Astrocyte (in vitro differentiated cells and primary cell): ENCODE data around the gene DLX2. TPM values are rescaled to one million over a fixed set of nuclear protein-coding genes. Genes with fewer than 3 reads are reported as not detected.
A peak's percentile ranks its signal among the peaks of the same experiment; 100 is the strongest.

Experiments
- DNase-seq: peaks from one replicate; pipeline ENCODE4 v3.0.0-alpha.2; 2010; ENCODE audit warnings: low read depth
- FAIRE-seq: peaks from 2 replicates; lab custom pipeline; 2011; peaks lifted over from hg19 to GRCh38; lab: Jason Lieb, UNC
- H2AFZ ChIP-seq: 2 replicates; pipeline ENCODE4 v1.6.0; 2012; ENCODE audit warnings: low read depth, low read length, inconsistent platforms
- H3K27ac ChIP-seq: 2 replicates; pipeline ENCODE4 v1.5.1; 2011; ENCODE audit warnings: low read depth, low read length, inconsistent platforms
- H3K27me3 ChIP-seq: 2 replicates; pipeline ENCODE4 v1.6.0; 2011; ENCODE audit warnings: low read length, inconsistent platforms; ENCODE audit not compliant: insufficient read depth
- H3K36me3 ChIP-seq: 2 replicates; pipeline ENCODE4 v1.5.1; 2011; ENCODE audit warnings: low read length, inconsistent platforms; ENCODE audit not compliant: insufficient read depth
- H3K4me1 ChIP-seq: 2 replicates; pipeline ENCODE4 v1.5.1; 2011; ENCODE audit warnings: low read length, inconsistent platforms; ENCODE audit not compliant: insufficient read depth
- H3K4me2 ChIP-seq: 2 replicates; pipeline ENCODE4 v1.6.0; 2012; ENCODE audit warnings: low read length, inconsistent platforms
- H3K4me3 ChIP-seq: 2 replicates; pipeline ENCODE4 v1.5.1; 2011; ENCODE audit warnings: low read depth, mild to moderate bottlenecking, low read length, inconsistent platforms; ENCODE audit not compliant: insufficient read depth
- H3K79me2 ChIP-seq: 2 replicates; pipeline ENCODE4 v1.6.0; 2012; ENCODE audit warnings: mild to moderate bottlenecking, low read length, inconsistent platforms; ENCODE audit not compliant: insufficient read depth
- H3K9ac ChIP-seq: 2 replicates; pipeline ENCODE4 v1.6.0; 2012; ENCODE audit warnings: mild to moderate bottlenecking, low read length, inconsistent platforms
- H3K9me3 ChIP-seq: 2 replicates; pipeline ENCODE4 v1.5.1; 2012; ENCODE audit warnings: low read depth, mild to moderate bottlenecking, low read length, inconsistent platforms; ENCODE audit not compliant: insufficient read depth
- H4K20me1 ChIP-seq: 2 replicates; pipeline ENCODE4 v1.6.0; 2012; ENCODE audit warnings: low read length, inconsistent platforms; ENCODE audit not compliant: insufficient read depth
- H3K27ac Mint-ChIP-seq: one replicate; pipeline ENCODE4 v1.8.0; 2021; ENCODE audit warnings: mild to moderate bottlenecking, mixed read lengths; ENCODE audit not compliant: unreplicated experiment
- H3K27me3 Mint-ChIP-seq: one replicate; pipeline ENCODE4 v1.8.0; 2021; ENCODE audit warnings: low read depth, mixed read lengths; ENCODE audit not compliant: unreplicated experiment
- H3K36me3 Mint-ChIP-seq: one replicate; pipeline ENCODE4 v1.8.0; 2021; ENCODE audit warnings: low read depth, mixed read lengths; ENCODE audit not compliant: unreplicated experiment
- H3K4me1 Mint-ChIP-seq: one replicate; pipeline ENCODE4 v1.8.0; 2021; ENCODE audit warnings: low read depth, mixed read lengths; ENCODE audit not compliant: unreplicated experiment
- H3K4me3 Mint-ChIP-seq: one replicate; pipeline ENCODE4 v1.8.0; 2021; ENCODE audit warnings: mild to moderate bottlenecking, moderate library complexity, mixed read lengths; ENCODE audit not compliant: unreplicated experiment
- H3K9me3 Mint-ChIP-seq: one replicate; pipeline ENCODE4 v1.8.0; 2021; ENCODE audit warnings: mild to moderate bottlenecking, mixed read lengths; ENCODE audit not compliant: unreplicated experiment
- CTCF ChIP-seq: IDR thresholded peaks from 2 replicates; pipeline ENCODE4 v1.5.1; 2011; ENCODE audit warnings: low read depth, mild to moderate bottlenecking, inconsistent platforms, low read length, moderate library complexity; ENCODE audit not compliant: insufficient read depth
- EZH2 ChIP-seq: IDR thresholded peaks from 2 replicates; pipeline ENCODE4 v1.6.1; 2012; ENCODE audit warnings: mild to moderate bottlenecking, low read length, inconsistent platforms; ENCODE audit not compliant: insufficient read depth
- total RNA-seq: library from RNA; stranded (reverse); gene quantifications from 2 replicates; pipeline ENCODE4 v1.2.1, GENCODE V29; 2021

Gene DLX2
- total RNA-seq, 1 donor from 2014 or later = 2.2 TPM

- DNase-seq = no peak
- Histone ChIP-seq H4K20me1 (no peaks in the 10 kb centered on the region), H3K4me1 (peaks cover 55% of the 10 kb centered on the region), H3K36me3 (no peaks in the 10 kb centered on the region), H3K4me3 (peak overlapping the region; percentile 63), H3K27me3 (peaks cover 39% of the 10 kb centered on the region), H3K27ac (no peak overlapping the region), H3K79me2 (no peaks in the 10 kb centered on the region), H2AFZ (peak overlapping the region; percentile 79), H3K9ac (no peak overlapping the region), H3K9me3 (no peaks in the 10 kb centered on the region), H3K4me2 (peak overlapping the region; percentile 95)
- Mint-ChIP-seq H3K27ac (peak overlapping the region; percentile 81), H3K27me3 (peaks cover 26% of the 10 kb centered on the region), H3K4me1 (peaks cover 14% of the 10 kb centered on the region), H3K4me3 (peak overlapping the region; percentile 87), H3K9me3 (peaks cover 6% of the 10 kb centered on the region), H3K36me3 (no peaks in the 10 kb centered on the region)
- no peak for TF ChIP-seq CTCF
- peak; percentile 58 for TF ChIP-seq EZH2
- no peak for FAIRE-seq
Observed at GRCh38 chr2:172100935-172101820, 1.5 kb downstream of the DLX2 start.

GRCh38 chr2:172100080-172100934 is 2.4 kb downstream of the DLX2 start:
- peak overlapping the region; percentile 81 for H3K27ac Mint-ChIP-seq
- no peaks in the 10 kb centered on the region for H3K9me3 Mint-ChIP-seq
- no peaks in the 10 kb centered on the region for H4K20me1 ChIP-seq
- H3K4me1 ChIP-seq = peaks cover 58% of the 10 kb centered on the region
- no peaks in the 10 kb centered on the region for H3K9me3 ChIP-seq
- H3K36me3 Mint-ChIP-seq = no peaks in the 10 kb centered on the region
- H3K9ac ChIP-seq = no peak overlapping the region
- peaks cover 20% of the 10 kb centered on the region for H3K4me1 Mint-ChIP-seq
- peak overlapping the region; percentile 95 for H3K4me2 ChIP-seq
- H3K79me2 ChIP-seq = no peaks in the 10 kb centered on the region
- peak overlapping the region; percentile 79 for H3K4me3 Mint-ChIP-seq
- no peak for DNase-seq
- TF ChIP-seq EZH2 = no peak
- TF ChIP-seq CTCF = no peak
- H3K36me3 ChIP-seq = no peaks in the 10 kb centered on the region
- H3K27me3 ChIP-seq = peaks cover 31% of the 10 kb centered on the region
- no peak overlapping the region for H3K4me3 ChIP-seq
- no peak for FAIRE-seq
- H3K27me3 Mint-ChIP-seq = peaks cover 20% of the 10 kb centered on the region
- H2AFZ ChIP-seq = peak overlapping the region; percentile 22
- H3K27ac ChIP-seq = no peak overlapping the region
